T-helper 2 cell treated with Interferon-gamma antibody and Interleukin-4, amounts not matched to agents 100 ng/mL and 5 ng/mL, for 36 hours (primary cell): Measurements from ENCODE around the gene CCL16. TPM values are rescaled to one million over a fixed set of nuclear protein-coding genes. Genes with fewer than 3 reads are reported as not detected.

Source experiments
- intact Hi-C: fragments of 100-400 bp; cut with micrococcal nuclease; formaldehyde crosslinking; loops from one replicate; pipeline ENCODE4 v1.15.1; 2023
- total RNA-seq: library from RNA; stranded (reverse); gene quantifications from 2 replicates; pipeline ENCODE4 v1.2.3, GENCODE V29; 2022

The CCL16 gene
- total RNA-seq, 1 donor from 2014 or later = not detected

- intact Hi-C loops = no loop called here
Measured at GRCh38 chr17:35986643-35987042, 5.3 kb upstream of the CCL16 start, which contains the start of gene CCL14. Gene CCL14 (minus strand): TSS chr17:35986729. CDS start chr17:35986649, 80 bp downstream.

DNA sequence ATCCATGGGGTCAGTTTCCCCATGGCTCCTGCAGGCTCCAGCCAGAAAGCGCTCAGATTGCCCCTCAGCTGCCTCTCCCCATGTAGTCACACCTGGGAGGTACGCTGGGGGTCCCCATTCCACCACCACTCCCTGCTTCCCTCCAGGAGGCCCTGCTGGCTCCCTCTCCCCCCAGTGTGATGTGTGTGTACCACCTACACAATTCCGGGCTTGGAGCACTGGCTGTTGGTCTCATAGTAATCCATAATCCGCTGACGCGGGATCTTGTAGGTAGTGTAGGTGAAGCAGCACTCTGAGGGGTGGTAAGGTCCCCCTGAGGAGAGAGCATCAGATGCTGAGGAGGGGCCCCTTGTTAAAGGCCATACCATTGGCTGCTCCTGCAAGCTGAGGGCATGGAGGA lies 2.8 kb upstream of the CCL16 start:
- intact Hi-C loops = no loop called here

DNA sequence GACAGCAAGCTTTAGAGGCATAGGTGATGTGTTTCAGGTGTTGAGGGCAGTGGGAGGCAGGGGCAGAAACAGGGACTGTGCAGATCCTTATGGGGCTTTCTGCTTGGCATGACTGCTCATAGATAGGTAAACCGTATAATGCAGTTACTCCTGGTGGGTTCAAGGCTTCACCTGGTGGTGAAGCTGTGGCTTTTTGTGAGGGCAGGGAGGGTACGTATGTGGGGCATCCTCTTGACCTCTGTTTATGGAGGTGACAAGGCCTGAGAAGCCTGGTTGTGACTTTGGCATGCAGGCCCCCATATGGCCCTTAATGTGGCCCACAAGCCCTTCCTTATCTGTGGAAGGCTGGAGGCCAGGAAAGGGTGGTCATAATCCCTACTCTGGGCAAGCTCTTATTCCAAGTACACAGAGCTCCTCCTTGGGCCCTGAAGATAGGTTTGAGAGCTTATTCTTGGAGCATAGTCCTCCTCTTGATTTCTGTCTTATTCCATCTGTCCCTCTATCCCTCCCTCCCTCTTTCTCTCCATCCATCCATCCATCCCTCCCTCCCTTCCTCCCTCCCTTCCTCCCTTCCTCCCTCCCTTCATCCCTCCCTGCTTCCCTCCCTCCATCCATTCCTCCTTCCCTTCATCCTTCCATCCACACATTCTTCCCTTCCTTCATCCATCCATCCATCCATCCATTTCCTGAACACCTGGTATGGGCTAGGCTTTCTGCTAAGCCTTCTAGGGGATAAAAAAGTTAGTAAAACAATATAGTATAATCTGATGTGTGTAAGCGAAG lies 1.3 kb upstream of the CCL16 start:
- intact Hi-C loops = no loop called here

DNA sequence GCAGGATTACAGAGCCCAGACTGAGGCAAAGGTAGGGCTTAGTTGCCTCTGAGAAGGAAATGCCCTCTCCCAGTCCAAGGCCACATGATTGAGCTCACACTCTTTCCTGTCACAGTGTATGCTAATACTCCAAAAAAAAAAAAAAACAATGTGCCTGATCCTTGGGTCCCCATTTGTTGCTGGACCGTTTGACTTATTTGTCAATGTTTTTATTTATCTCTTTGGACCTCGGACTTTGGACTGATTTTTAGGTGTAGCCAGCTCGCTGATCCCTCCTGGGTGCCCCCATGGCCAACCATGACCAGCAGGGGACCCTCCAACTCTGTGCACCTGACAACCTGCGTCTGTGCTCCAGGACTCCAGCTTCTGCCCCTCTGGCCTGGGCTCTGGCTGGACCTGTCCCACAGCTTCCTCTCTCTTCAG lies 622 bp upstream of the CCL16 start:
- intact Hi-C loops = no loop called here

DNA sequence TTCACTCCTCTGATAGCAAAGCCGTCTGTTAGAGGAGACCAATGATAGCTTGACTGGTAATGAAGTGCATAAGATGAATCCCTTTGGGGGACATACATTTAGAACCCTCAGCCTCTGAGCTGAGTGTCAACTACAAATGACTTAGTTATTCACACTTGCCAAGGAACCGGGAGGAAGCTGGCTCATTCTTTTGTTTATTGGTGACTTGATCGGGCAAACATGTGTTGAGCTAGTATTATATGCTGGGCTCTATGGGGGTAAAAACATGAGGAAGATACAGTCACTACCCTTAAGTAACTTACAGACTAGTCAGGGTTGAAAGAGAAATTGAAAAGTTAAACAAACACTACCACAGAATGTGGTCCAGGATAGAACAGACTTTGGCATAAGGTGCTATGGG lies 3.0 kb downstream of the CCL16 start:
- intact Hi-C loops = no loop called here

- intact Hi-C loops = no loop called here
Measured at GRCh38 chr17:35977509-35977908, 3.8 kb downstream of the CCL16 start.

GRCh38 chr17:35973333-35974260 lies 7.7 kb downstream of the CCL16 start:
- intact Hi-C loops = no loop called here

DNA sequence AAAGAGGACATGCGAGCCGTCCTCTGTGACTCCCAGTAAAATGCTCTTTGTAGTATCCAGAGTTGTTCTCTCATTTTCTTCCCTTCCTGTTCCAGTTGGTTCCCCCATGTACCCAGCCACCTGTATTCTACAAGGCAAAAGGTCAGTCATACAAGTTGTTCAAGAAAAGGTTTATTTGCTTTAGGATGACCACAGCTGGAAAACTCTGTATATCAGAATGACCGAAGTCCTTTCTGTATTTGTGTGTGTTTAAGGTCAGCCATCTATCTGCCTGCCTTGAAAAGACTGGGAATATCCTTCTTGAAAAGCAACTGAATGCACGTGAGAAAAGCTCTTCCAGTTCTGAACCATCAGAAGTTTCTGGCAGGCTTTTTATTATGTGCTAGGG lies 8.4 kb downstream of the CCL16 start:
- intact Hi-C loops = no loop called here

GRCh38 chr17:35972535-35972934 lies 8.8 kb downstream of the CCL16 start:
- intact Hi-C loops = no loop called here

- intact Hi-C loops = no loop called here
Measured at GRCh38 chr17:35972066-35972465, 9.2 kb downstream of the CCL16 start.

GRCh38 chr17:35969558-35970380 lies 11.5 kb downstream of the CCL16 start:
- intact Hi-C loops = loop anchor here (1.0 to 2.0 kb wide), 2 partner anchors 103 to 179 kb away; no protein-coding TSS in a partner anchor

GRCh38 chr17:35968520-35969054 lies 12.7 kb downstream of the CCL16 start:
- intact Hi-C loops = loop anchor here (1.0 to 2.0 kb wide), 2 partner anchors 104 to 180 kb away; no protein-coding TSS in a partner anchor

DNA sequence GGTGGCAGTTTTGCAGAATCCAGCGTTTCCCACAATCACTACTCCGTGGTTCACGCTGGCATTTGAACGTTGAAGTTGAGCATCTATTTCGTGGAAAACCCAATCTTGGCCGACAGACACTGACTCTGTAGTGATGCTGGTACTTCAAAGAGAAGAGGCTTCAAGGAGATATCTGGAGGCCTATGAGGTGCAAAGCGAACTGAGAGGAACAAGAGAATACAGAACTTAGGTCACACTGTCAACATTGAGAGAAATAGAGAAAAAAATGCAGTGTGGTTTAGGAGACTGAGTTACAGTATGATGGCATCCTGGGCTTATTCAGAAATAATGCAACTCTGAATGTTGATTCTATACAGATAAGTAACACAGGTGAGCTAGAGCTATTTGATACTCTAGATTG lies 16.0 kb downstream of the CCL16 start:
- intact Hi-C loops = no loop called here

DNA sequence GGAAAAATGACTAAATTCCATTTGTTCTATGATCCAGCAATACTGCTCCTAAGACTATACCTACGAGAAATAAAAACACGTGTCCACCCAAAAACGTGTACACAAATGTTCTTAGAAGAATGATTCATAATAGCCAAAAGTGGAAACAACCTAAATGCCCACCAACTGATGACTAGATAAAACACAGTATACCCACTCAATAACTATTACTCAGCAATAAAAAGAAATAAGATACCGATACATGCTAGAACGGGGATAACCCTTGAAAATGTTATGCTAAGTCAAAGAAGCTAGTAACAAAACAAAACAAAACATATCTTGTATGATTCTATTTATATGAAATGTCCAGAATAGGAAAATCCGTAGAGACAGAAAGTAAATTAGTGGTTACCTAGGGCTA lies 17.6 kb downstream of the CCL16 start:
- intact Hi-C loops = no loop called here

DNA sequence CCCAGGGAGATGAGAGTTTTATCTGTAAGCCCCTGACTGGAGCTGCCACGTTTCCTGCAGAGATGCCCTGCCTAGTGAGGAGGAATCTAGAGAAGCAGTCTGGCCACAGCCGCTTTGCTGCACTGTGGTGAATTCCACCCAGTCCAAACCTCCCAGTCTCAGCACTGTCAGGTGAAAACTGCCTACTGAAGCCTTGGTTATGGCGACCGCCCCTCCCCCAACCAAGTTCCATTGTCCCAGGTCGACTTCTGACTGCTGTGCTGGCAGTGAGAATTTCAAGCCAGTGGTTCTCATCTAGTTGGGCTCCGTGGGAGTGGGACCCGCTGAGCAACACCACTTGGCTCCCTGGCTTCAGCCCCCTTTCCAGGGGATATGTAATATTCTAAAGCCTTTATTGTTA lies 27.6 kb downstream of the CCL16 start:
- intact Hi-C loops = no loop called here

DNA sequence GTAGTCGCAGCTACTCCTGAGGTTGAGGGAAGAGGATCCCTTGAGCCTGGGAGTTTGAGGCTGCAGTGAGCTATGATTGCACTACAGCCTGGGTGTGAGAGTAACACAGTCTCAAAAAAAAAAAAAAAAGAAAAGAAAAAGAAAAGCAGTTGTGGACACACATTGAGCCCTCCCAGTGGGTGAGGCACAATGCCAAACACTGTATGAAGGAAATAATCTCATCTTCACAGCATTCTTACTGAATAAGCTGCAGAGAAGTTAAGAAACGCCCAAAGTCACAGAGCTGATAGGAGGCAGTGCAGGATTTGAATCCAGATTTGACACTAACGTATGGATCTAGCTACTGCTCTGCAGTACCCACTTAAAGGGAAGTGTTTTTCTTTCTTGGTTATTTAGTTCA lies 31.9 kb downstream of the CCL16 start:
- intact Hi-C loops = no loop called here

GRCh38 chr17:35948092-35948491 lies 33.2 kb downstream of the CCL16 start:
- intact Hi-C loops = no loop called here

GRCh38 chr17:35947156-35947585 lies 34.1 kb downstream of the CCL16 start:
- intact Hi-C loops = no loop called here

DNA sequence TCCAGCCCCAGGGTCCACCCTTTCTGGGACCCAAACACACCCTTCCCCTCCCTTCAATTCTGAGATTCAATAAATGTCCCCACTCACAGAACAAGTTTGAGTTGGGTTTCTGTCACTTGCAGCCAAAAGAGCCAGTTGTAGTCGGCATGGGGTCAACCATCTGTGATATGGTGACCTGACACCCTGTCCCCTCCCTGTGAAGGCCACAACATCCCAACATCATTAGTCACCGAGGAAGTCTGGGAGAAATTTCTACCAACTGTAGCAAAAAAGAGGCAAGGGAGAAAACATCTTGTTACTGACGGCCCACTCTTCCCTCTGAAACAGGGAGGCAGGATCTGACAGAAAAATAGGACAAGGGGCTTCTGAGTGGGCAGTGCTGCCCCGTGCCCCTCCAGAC lies 37.1 kb downstream of the CCL16 start:
- intact Hi-C loops = no loop called here

GRCh38 chr17:35943537-35943936 lies 37.8 kb downstream of the CCL16 start, which contains the start of gene LYZL6:
Gene LYZL6 (minus strand): TSS chr17:35943713. CDS start chr17:35939356, 4,357 bp downstream.
- intact Hi-C loops = no loop called here
